ENCODE results near the gene VIT. TPM values are rescaled to one million over a fixed set of nuclear protein-coding genes. Genes with fewer than 3 reads are reported as not detected.

VIT gene
- total RNA-seq, 4 donors from 2014 or later: 17.0 to 32.3 (median 28.7) TPM

GRCh38 chr2:36834203-36834602 is 137.7 kb downstream of the VIT start:
- WGBS: 100% methylated on average over 2 of the region's 2 CpGs
- intact Hi-C loops (cut with DNase I): no loop called here
- TF ChIP-seq, protein P1, sequence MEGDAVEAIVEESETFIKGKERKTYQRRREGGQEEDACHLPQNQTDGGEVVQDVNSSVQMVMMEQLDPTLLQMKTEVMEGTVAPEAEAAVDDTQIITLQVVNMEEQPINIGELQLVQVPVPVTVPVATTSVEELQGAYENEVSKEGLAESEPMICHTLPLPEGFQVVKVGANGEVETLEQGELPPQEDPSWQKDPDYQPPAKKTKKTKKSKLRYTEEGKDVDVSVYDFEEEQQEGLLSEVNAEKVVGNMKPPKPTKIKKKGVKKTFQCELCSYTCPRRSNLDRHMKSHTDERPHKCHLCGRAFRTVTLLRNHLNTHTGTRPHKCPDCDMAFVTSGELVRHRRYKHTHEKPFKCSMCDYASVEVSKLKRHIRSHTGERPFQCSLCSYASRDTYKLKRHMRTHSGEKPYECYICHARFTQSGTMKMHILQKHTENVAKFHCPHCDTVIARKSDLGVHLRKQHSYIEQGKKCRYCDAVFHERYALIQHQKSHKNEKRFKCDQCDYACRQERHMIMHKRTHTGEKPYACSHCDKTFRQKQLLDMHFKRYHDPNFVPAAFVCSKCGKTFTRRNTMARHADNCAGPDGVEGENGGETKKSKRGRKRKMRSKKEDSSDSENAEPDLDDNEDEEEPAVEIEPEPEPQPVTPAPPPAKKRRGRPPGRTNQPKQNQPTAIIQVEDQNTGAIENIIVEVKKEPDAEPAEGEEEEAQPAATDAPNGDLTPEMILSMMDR (IDR thresholded peaks at IDR 0.05): no peak
- TF ChIP-seq POLR2A (IDR thresholded peaks at IDR 0.05; ENCODE audit: low read depth): no peak
- no peak for TF ChIP-seq EP300 (IDR thresholded peaks at IDR 0.05)
- no peak for TF ChIP-seq POLR2AphosphoS5 (IDR thresholded peaks at IDR 0.05)

GRCh38 chr2:36834731-36835524 is 138.4 kb downstream of the VIT start:
- no peak overlapping the region for H3K27ac ChIP-seq (replicated peaks in 1 of 4)
- DNase-seq (ENCODE audit: extremely low spot score): no peak
- H3K4me1 ChIP-seq: no peaks in the 10 kb centered on the region
- H3K27me3 ChIP-seq: peaks cover 0 to 3% (median 0%) of the 10 kb centered on the region in 4 donors
- WGBS: 50% methylated on average over 5 of the region's 5 CpGs
- no peaks in the 10 kb centered on the region for H3K9me3 ChIP-seq
- H3K36me3 ChIP-seq: no peaks in the 10 kb centered on the region
- intact Hi-C loops (cut with DNase I): no loop called here
- H3K4me3 ChIP-seq: no peak overlapping the region
- TF ChIP-seq, protein P1 (IDR thresholded peaks at IDR 0.05): no peak
- no peak for TF ChIP-seq EP300 (IDR thresholded peaks at IDR 0.05)
- no peak for TF ChIP-seq POLR2AphosphoS5 (IDR thresholded peaks at IDR 0.05)
- TF ChIP-seq POLR2A (IDR thresholded peaks at IDR 0.05; ENCODE audit: low read depth): no peak

More at GRCh38 chr2:36834203-36834602, 137.7 kb downstream of the VIT start:
- Histone ChIP-seq H3K9me3 (no peaks in the 10 kb centered on the region), H3K36me3 (no peaks in the 10 kb centered on the region), H3K4me3 (no peak overlapping the region), H3K27ac (replicated peaks in 1 of 4) (no peak overlapping the region), H3K27me3 (peaks cover 0 to 3% (median 0%) of the 10 kb centered on the region in 4 donors), H3K4me1 (no peaks in the 10 kb centered on the region)
- no peak for DNase-seq (ENCODE audit: extremely low spot score)

- H3K36me3 ChIP-seq: peaks cover 0 to 11% (median 0%) of the 10 kb centered on the region in 4 donors
- TF ChIP-seq, protein P1 (IDR thresholded peaks at IDR 0.05): no peak
- no peak for TF ChIP-seq EP300 (IDR thresholded peaks at IDR 0.05)
- no peak for TF ChIP-seq POLR2AphosphoS5 (IDR thresholded peaks at IDR 0.05)
- TF ChIP-seq POLR2A (IDR thresholded peaks at IDR 0.05; ENCODE audit: low read depth): no peak
- H3K9me3 ChIP-seq: no peaks in the 10 kb centered on the region
- WGBS: 82% methylated on average over 4 of the region's 4 CpGs
- H3K27ac ChIP-seq (replicated peaks in 1 of 4): no peak overlapping the region
- H3K4me1 ChIP-seq: no peaks in the 10 kb centered on the region
- H3K27me3 ChIP-seq: no peaks in the 10 kb centered on the region
- H3K4me3 ChIP-seq: no peak overlapping the region
- DNase-seq (ENCODE audit: extremely low spot score): no peak
- intact Hi-C loops (cut with DNase I): no loop called here
Observed at GRCh38 chr2:36839976-36840617, 143.6 kb downstream of the VIT start.

- Histone ChIP-seq H3K4me3 (no peak overlapping the region), H3K36me3 (peaks cover under 1 to 31% (median 12%) of the 10 kb centered on the region in 4 donors), H3K4me1 (no peaks in the 10 kb centered on the region), H3K27ac (replicated peaks in 1 of 4) (no peak overlapping the region), H3K9me3 (no peaks in the 10 kb centered on the region), H3K27me3 (no peaks in the 10 kb centered on the region)
- intact Hi-C loops (cut with DNase I): no loop called here
- no peak for DNase-seq (ENCODE audit: extremely low spot score)
- TF ChIP-seq EP300 (IDR thresholded peaks at IDR 0.05) (no peak), POLR2AphosphoS5 (IDR thresholded peaks at IDR 0.05) (no peak), POLR2A (IDR thresholded peaks at IDR 0.05; ENCODE audit: low read depth) (no peak)
- TF ChIP-seq, protein P1 (IDR thresholded peaks at IDR 0.05): no peak
Observed at GRCh38 chr2:36843838-36844237, 147.3 kb downstream of the VIT start.

Measured in esophagus muscularis mucosa (tissue), 4 donors.